Tibial nerve (tissue), 4 donors: Measurements from ENCODE around the gene TPRG1L.

Source experiments
- EP300 ChIP-seq, 2 donors: sonication (generic); formaldehyde crosslinking; IDR thresholded peaks; one replicate each; pipeline ENCODE4 v1.6.1; 2017; ENCODE audit warnings: antibody characterized with exemption in 2 of 2, mild to moderate bottlenecking in 1 of 2
- POLR2A ChIP-seq, 2 donors: fragments of 450-650 bp; IDR thresholded peaks; one replicate each; pipeline ENCODE4 v1.6.1; 2017; ENCODE audit warnings: antibody characterized with exemption in 2 of 2, mild to moderate bottlenecking in 2 of 2, moderate library complexity in 2 of 2
- TF ChIP-seq, protein P1 (sequence below), 5 experiments: fragments of 200-600 bp in 3 of 5; fragments of 450-650 bp in 2 of 5; sonication (generic) in 3 of 5; IDR thresholded peaks; one replicate each; pipeline ENCODE4 v1.5.1; 2016 to 2019; ENCODE audit warnings: antibody characterized with exemption in 5 of 5, mild to moderate bottlenecking in 3 of 5, moderate library complexity in 2 of 5

DNA sequence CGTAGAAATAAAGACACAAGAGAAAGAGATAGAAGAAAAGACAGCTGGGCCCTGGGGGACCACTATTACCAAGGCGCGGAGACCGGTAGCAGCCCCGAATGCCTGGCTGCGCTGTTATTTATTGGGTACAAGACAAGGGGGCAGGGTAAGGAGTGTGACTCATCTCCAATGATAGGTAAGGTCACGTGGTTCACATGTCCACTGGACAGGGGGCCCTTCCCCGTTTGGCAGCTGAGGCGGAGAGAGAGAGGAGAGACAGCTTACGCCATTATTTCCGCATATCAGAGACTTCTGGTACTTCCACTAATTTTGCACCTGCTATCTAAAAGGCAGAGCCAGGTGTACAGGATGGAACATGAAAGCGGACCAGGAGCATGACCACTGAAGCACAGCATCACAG, 4.1 kb upstream of the TPRG1L start:
- TF ChIP-seq, protein P1, sequence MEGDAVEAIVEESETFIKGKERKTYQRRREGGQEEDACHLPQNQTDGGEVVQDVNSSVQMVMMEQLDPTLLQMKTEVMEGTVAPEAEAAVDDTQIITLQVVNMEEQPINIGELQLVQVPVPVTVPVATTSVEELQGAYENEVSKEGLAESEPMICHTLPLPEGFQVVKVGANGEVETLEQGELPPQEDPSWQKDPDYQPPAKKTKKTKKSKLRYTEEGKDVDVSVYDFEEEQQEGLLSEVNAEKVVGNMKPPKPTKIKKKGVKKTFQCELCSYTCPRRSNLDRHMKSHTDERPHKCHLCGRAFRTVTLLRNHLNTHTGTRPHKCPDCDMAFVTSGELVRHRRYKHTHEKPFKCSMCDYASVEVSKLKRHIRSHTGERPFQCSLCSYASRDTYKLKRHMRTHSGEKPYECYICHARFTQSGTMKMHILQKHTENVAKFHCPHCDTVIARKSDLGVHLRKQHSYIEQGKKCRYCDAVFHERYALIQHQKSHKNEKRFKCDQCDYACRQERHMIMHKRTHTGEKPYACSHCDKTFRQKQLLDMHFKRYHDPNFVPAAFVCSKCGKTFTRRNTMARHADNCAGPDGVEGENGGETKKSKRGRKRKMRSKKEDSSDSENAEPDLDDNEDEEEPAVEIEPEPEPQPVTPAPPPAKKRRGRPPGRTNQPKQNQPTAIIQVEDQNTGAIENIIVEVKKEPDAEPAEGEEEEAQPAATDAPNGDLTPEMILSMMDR (IDR thresholded peaks at IDR 0.05), result no peak
- TF ChIP-seq POLR2A (IDR thresholded peaks at IDR 0.05) (no peak), EP300 (IDR thresholded peaks at IDR 0.05) (no peak)
